BLaER1 treated with 17β-estradiol and CSF1 and Interleukin-3, amounts not matched to agents 10 nM and 100 nM (cell line): ENCODE measurements around the gene NFAT5.

ENCODE experiments used
- H3K27ac ChIP-seq, 11 experiments: shearing (Covaris generic); formaldehyde crosslinking; 2 replicates each; pipeline ENCODE4 v1.8.1; 2022
- H3K27me3 ChIP-seq, 11 experiments: shearing (Covaris generic); formaldehyde crosslinking; 2 replicates each; pipeline ENCODE4 v1.8.1; 2022
- H3K36me3 ChIP-seq, 11 experiments: shearing (Covaris generic); formaldehyde crosslinking; 2 replicates each; pipeline ENCODE4 v1.8.1; 2022
- H3K4me1 ChIP-seq, 10 experiments: shearing (Covaris generic); formaldehyde crosslinking; 2 replicates each; pipeline ENCODE4 v1.8.1; 2022
- H3K4me2 ChIP-seq, 11 experiments: shearing (Covaris generic); formaldehyde crosslinking; 2 replicates each; pipeline ENCODE4 v1.8.1; 2022
- H3K4me3 ChIP-seq, 10 experiments: shearing (Covaris generic); formaldehyde crosslinking; 2 replicates each; pipeline ENCODE4 v1.8.1; 2022
- H3K9ac ChIP-seq, 11 experiments: shearing (Covaris generic); formaldehyde crosslinking; 2 replicates each; pipeline ENCODE4 v1.8.1; 2022
- H3K9me3 ChIP-seq, 11 experiments: shearing (Covaris generic); formaldehyde crosslinking; replicated peaks in 1 of 11; 2 replicates each; pipeline ENCODE4 v1.8.1; 2022
- H4K20me1 ChIP-seq, 11 experiments: shearing (Covaris generic); formaldehyde crosslinking; 2 replicates each; pipeline ENCODE4 v1.8.1; 2022
- Cebpa-rat ChIP-seq, 11 experiments: shearing (Covaris generic); IDR thresholded peaks; 2 replicates each; pipeline ENCODE4 v1.8.1; 2022

The NFAT5 gene

DNA sequence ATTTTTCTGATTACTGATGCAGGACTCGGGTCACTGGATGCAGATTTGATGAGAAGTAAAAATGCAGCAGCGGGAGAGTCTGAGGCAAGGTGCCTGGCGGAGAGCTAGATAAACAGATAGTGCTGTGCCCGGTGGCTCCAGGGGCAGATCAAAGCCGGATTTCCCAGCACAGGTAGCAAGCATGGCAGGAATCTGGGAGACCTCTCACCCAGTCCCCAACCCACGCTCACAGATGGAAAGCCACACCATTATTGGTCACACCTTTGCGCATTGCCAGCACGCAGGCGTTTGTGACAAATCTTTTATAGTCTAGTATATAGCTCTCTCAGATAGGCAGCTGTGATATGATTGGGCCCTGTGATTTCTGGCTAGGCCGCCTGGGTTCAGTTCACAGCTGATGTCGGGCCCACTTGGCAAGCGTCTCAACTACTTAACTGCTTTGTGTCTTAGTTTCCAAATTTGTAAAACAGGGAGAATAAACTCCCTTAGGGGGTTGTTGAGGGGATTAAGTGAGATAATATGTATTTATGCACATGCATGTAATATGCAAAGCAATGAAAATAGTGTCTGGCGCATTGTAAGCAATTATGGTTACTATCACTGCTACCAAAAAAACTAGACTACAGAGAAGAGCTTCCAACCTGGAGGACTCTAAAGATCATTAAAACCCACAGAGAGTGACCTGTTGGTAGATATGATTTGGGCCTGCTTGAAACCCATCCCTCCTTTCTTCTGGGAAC is 42.0 kb upstream of the NFAT5 start:
- Histone ChIP-seq H3K9ac (no peak overlapping the region), H3K27ac (no peak overlapping the region), H3K27me3 (peaks cover 0 to 6% (median 0%) of the 10 kb centered on the region in 11 experiments; a peak in 1 of 22 replicates), H3K36me3 (no peaks in the 10 kb centered on the region), H3K4me1 (peaks cover 0 to 18% (median 11%) of the 10 kb centered on the region in 10 experiments; a peak in 15 of 20 replicates), H3K4me2 (no peak overlapping the region), H3K4me3 (no peak overlapping the region), H3K9me3 (peaks cover 0 to 4% (median 0%) of the 10 kb centered on the region in 11 experiments; a peak in 2 of 22 replicates), H4K20me1 (no peaks in the 10 kb centered on the region)
- no peak for TF ChIP-seq Cebpa-rat (IDR thresholded peaks at IDR 0.05)

DNA sequence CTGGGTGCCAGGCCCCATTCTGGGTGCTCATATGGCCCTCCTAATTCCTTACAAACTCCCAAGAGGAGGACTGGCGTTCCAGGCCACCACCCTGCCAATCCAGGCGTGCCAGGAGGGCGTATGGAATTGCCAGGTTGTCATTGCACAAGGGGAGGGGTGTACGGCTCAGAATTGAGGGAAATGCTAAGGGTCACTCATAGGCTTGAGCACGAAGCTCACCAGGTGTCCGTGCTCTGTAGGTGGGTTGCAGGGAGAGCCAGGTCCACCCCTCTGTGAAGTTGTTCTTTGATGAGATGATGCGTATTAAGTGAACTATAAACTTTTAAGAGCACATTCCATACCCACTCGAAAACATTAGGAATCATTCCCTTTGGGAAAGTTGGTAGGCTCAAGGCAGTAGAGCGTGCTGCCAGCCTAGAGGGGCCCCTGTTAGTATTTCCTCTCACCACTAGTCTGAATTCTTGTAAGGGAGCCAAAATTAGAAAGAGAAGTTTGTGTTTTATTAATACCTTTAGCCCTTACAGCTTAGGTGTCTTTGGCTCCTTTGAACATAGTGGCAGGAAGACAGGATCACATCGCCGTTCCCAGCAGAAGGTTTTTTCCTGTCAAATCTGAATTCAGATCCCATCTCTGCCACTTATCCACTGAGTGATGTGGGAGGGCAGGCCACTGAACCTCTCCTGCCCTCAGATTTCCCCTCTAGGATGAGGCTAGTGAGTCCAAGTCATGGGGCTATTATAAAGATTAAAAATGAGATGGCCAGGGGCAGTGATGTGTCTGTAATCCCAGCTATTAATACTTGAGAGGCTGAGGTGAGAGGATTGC is 38.7 kb upstream of the NFAT5 start:
- Histone ChIP-seq H3K27ac (no peak overlapping the region), H3K36me3 (no peaks in the 10 kb centered on the region), H3K4me1 (peaks cover 16 to 35% (median 23%) of the 10 kb centered on the region in 10 experiments), H3K9me3 (peaks cover 0 to 4% (median 0%) of the 10 kb centered on the region in 11 experiments; a peak in 2 of 22 replicates), H3K9ac (no peak overlapping the region), H3K4me2 (no peak overlapping the region; a peak in 1 of 22 replicates), H4K20me1 (no peaks in the 10 kb centered on the region), H3K4me3 (no peak overlapping the region), H3K27me3 (no peaks in the 10 kb centered on the region)
- no peak for TF ChIP-seq Cebpa-rat (IDR thresholded peaks at IDR 0.05)

DNA sequence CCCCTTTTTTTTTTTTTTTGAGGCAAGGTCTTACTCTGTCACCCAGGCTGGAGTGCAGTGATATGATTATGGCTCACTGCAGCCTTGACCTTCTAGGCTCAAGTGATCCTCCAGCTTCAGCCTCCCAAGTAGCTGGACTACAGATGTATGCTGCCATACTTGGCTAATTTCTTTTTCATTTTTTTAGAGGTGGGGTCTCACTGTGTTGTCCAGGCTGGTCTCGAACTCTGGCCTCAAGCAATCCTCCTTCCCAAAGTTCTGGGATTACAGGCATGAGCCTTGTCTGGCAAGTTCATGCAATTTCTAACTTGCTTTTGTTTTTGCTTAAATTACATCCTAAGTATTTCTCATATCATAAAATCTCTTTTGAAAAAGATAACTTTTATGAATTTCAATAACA is 33.8 kb upstream of the NFAT5 start:
- H3K4me2 ChIP-seq: peak overlapping the region in 1 of 11 experiments; percentile 28; a peak in 1 of 22 replicates

DNA sequence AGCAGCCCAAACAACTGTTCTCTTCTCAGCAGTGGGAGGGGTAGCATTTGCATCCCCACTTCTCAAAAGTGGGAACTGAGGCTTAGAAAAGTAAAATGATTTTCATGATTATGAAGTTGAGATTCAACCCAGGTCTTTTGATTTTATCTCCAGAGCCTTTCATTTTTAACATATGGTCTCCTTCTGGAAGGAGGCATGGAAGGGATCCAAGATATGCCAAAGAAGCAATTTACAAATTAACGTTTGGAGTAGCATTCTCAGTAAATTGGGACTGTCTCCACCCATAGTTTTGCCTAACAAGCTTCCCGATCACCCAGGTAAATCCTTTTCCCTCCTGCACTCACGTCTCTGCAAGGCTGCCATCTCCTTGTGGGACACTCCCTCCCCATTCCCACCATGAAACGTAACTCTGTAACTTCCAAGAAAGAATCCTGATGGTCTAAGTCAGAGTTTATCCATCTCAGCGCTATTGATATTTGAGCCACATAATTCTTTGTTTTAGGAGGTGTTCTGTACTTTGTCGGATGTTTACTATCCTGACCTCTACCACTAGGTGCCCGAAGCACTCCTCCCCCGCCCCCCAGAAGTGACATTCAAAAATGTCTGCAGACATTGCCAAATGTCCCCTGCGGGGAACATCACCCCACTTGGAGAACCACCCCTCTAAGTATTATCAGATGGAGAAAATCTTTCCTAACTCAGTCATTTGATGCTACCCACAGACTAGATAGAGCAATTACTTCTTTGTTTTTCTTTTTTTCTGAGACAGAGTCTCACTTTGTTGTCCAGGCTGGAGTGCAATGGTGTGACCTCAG is 32.9 kb upstream of the NFAT5 start:
- H3K36me3 ChIP-seq: no peaks in the 10 kb centered on the region
- no peak overlapping the region; a peak in 1 of 22 replicates for H3K4me2 ChIP-seq
- H3K4me1 ChIP-seq: peaks cover 22 to 74% (median 39%) of the 10 kb centered on the region in 10 experiments
- H3K27me3 ChIP-seq: no peaks in the 10 kb centered on the region
- H4K20me1 ChIP-seq: no peaks in the 10 kb centered on the region
- no peaks in the 10 kb centered on the region for H3K9me3 ChIP-seq
- no peak overlapping the region for H3K27ac ChIP-seq
- no peak overlapping the region for H3K9ac ChIP-seq
- TF ChIP-seq Cebpa-rat (IDR thresholded peaks at IDR 0.05): no peak
- no peak overlapping the region for H3K4me3 ChIP-seq

More for the DNA sequence above, 33.8 kb upstream of the NFAT5 start:
- H3K36me3 ChIP-seq: no peaks in the 10 kb centered on the region
- no peak overlapping the region for H3K27ac ChIP-seq
- H3K27me3 ChIP-seq: no peaks in the 10 kb centered on the region
- H3K4me3 ChIP-seq: no peak overlapping the region
- H3K9ac ChIP-seq: no peak overlapping the region
- no peaks in the 10 kb centered on the region for H3K9me3 ChIP-seq
- H4K20me1 ChIP-seq: no peaks in the 10 kb centered on the region
- no peak for TF ChIP-seq Cebpa-rat (IDR thresholded peaks at IDR 0.05)
- peaks cover 17 to 65% (median 30%) of the 10 kb centered on the region in 10 experiments for H3K4me1 ChIP-seq

DNA sequence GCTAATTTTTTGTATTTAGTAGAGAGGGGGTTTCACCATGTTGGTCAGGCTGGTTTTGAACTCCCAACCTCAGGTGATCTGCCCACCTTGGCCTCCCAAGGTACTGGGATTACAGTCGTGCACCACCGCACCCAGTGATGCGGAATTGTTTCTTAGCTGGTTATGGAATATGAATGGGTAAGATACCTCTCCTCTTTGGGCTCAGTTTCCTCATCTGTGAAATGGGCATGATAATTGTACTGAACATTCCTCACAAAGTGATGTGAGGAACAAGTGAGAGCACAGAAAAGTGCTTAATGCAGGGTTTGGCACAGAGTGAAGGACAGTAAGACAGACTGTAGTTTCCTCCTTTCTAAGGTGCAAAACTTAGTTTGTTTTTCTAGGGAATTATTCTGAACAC is 31.0 kb upstream of the NFAT5 start:
- Histone ChIP-seq H3K4me2 (peak overlapping the region in 1 of 11 experiments; percentile 1; a peak in 2 of 22 replicates), H3K27ac (no peak overlapping the region), H3K4me3 (no peak overlapping the region), H3K9ac (no peak overlapping the region), H3K4me1 (peaks cover 23 to 84% (median 46%) of the 10 kb centered on the region in 10 experiments), H3K9me3 (peaks cover 0 to 7% (median 0%) of the 10 kb centered on the region in 11 experiments; a peak in 2 of 22 replicates), H3K27me3 (no peaks in the 10 kb centered on the region), H3K36me3 (no peaks in the 10 kb centered on the region), H4K20me1 (no peaks in the 10 kb centered on the region)
- no peak for TF ChIP-seq Cebpa-rat (IDR thresholded peaks at IDR 0.05)

DNA sequence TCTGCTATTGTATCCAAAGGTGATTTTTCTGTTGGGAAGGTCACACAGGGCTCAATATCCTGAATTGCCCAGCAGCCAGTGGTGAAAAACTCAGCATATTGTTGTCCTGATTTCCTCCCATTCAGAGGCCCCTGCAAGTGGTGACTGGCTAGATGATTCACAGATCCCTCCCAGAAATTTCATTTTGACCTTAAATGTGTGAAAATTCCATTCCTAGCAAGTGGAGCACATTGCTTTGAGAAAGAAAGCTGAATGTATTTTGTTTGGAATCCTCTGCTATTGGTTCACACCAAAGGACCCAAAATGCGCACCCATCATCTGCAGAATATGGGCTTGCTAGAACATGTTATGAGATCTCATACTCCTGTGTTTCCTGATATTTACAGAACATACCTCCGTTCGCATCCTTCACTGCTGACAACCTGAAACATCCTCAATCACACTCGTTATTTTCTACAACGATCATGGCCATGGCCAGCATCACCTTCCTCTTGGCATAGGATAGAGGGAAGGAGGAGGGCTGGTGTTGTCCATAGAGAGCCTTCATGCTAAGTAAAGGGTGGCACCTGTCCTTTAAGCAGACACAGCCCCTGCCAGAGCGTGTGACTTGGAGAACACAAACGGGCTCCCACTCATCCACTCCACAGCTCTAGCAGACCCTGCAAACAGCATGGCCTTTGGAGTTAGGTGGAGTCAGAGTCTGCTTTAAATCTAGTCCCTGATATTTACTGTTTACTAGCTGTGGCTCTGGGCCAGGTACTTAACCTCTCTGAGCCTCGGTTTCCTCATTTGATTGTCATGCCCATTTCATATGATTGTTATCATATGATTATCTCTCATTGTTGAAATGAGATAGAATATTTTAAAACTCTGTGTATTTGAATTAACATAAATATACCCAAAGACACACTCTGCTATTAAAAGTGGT is 30.4 kb upstream of the NFAT5 start:
- Histone ChIP-seq H3K36me3 (no peaks in the 10 kb centered on the region), H3K27me3 (no peaks in the 10 kb centered on the region), H3K4me2 (peak overlapping the region in 1 of 11 experiments; percentile 1; a peak in 2 of 22 replicates), H3K27ac (no peak overlapping the region), H3K9ac (no peak overlapping the region), H4K20me1 (no peaks in the 10 kb centered on the region), H3K4me1 (peaks cover 16 to 84% (median 45%) of the 10 kb centered on the region in 10 experiments), H3K9me3 (peaks cover 0 to 7% (median 0%) of the 10 kb centered on the region in 11 experiments; a peak in 2 of 22 replicates), H3K4me3 (no peak overlapping the region)
- no peak for TF ChIP-seq Cebpa-rat (IDR thresholded peaks at IDR 0.05)

DNA sequence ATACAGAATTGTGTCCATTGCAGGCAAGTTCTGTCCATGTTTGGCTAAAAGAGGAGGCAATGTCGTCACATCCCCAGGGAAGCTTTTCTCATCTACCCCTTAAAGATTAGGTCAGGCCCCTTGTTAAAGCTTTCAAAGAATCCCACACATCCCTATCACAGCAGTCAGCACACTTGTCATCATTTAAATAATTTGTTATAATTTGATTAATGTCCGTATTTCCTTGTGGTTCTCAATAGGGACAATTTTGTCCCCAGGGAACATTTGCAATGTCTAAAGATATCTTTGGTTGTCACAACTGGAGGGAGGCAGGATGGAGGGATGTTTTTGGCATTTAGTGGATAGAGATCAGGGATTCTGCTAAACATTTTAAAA is 28.1 kb upstream of the NFAT5 start:
- no peaks in the 10 kb centered on the region for H3K36me3 ChIP-seq
- peak overlapping the region; percentile 10 to 71 (median 41); a peak in 18 of 22 replicates for H3K4me2 ChIP-seq
- no peaks in the 10 kb centered on the region for H4K20me1 ChIP-seq
- no peaks in the 10 kb centered on the region for H3K27me3 ChIP-seq
- peaks cover 0 to 7% (median 0%) of the 10 kb centered on the region in 11 experiments; a peak in 2 of 22 replicates for H3K9me3 ChIP-seq
- peaks cover 8 to 82% (median 48%) of the 10 kb centered on the region in 10 experiments for H3K4me1 ChIP-seq
- H3K27ac ChIP-seq: peak overlapping the region in 4 of 11 experiments; percentile 10 to 61 (median 32); a peak in 3 of 22 replicates
- no peak overlapping the region for H3K4me3 ChIP-seq
- no peak overlapping the region for H3K9ac ChIP-seq
- TF ChIP-seq Cebpa-rat (IDR thresholded peaks at IDR 0.05): no peak

DNA sequence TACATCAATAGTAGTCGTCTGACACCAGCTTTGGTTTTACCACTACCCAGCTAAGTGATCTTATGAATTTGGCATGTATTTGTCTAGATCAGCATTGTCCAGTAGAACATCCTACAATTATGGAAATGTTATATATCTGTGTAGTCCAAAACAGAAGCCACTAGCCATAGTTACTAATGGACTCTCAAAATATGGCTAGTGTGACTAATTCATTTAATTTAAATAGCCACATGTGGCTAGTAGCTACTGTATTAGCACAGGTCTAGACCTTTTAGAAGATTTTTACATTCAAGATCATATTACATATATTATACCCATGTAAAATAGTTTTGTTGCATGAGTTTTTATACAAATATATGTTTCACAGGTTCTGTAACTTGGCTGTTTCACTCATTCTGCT is 27.0 kb upstream of the NFAT5 start:
- Histone ChIP-seq H3K4me2 (peak overlapping the region in 4 of 11 experiments; percentile 63 to 75 (median 68); a peak in 7 of 22 replicates), H3K9me3 (peaks cover 0 to 7% (median 0%) of the 10 kb centered on the region in 11 experiments; a peak in 2 of 22 replicates), H3K27me3 (no peaks in the 10 kb centered on the region), H3K9ac (no peak overlapping the region), H3K4me1 (peaks cover 8 to 90% (median 52%) of the 10 kb centered on the region in 10 experiments), H3K36me3 (no peaks in the 10 kb centered on the region), H4K20me1 (no peaks in the 10 kb centered on the region), H3K27ac (peak overlapping the region in 3 of 11 experiments; percentile 28 to 49 (median 31); a peak in 3 of 22 replicates), H3K4me3 (no peak overlapping the region)
- no peak for TF ChIP-seq Cebpa-rat (IDR thresholded peaks at IDR 0.05)
